ENCODE data around the gene DIP2C.
A peak's percentile ranks its signal among the peaks of the same experiment; 100 is the strongest.
"Not testable (repeated sequence)": the region's sequence is repeated elsewhere in the genome, so short reads cannot be mapped to it uniquely, and the experiment has no call there.

The DIP2C gene

DNA sequence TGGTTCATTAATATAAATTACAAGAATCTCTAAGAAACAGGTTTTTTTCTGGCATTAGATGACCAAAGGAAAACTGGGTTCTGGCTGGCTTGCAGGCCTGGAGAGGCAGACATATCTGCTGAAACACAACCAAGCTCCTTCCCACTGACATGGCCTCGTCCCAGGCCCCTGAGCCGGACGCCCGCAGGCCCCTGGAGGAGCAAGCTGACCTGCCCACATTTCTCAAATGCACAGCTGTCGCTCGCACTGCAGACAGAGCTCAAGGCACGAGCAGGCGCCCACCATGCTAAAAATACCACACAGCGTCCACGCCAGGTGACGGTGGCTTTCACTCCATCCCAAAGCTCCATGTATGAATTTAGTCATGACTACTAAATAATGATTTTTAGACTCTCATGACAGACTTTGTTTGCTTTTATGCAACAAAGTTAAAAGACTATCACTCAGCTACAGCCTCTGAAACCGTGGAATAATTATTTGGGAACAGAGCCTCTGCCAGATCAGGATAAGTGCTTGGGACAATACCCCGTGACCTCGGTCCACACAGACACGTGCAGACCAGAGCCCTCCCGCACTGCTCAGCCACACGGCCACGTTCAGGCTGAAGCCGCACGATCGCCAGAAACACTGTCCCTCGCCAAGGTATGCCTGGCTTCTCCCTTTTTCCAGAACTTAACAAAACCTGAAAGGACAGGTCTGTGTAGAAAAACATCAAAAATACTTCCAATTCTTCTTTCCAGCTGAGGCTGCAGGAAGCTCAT lies 71.1 kb downstream of the DIP2C start:
- H3K9me3 Mint-ChIP-seq = no peaks in the 10 kb centered on the region
- no peak overlapping the region for H3K27ac Mint-ChIP-seq
- ATAC-seq = no peak
- no peak for DNase-seq
- H3K4me3 Mint-ChIP-seq = no peak overlapping the region
- H3K27me3 Mint-ChIP-seq = peaks cover 34% of the 10 kb centered on the region
- peaks cover 7% of the 10 kb centered on the region for H3K4me1 Mint-ChIP-seq
- H3K36me3 Mint-ChIP-seq (ENCODE audit: low read depth) = no peaks in the 10 kb centered on the region

DNA sequence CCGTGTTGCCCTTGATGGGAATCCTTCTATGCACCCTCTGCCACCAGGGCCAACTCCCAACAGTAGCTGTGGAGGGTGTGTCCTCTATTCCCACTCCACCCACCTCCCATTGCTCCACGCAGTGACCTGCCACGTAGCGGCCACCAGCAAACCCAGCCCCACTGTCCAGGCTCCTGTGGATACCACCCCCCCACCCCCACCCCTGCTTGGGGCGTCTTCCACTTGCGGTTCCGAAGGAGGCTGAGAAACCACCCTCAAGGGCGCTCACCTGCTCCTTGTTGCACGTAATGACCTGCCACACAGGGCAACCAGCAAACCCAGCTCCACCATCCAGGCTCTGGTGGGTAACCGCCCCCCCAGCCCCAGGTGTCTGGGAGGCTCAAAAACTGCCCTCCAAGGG lies 72.0 kb downstream of the DIP2C start:
- Mint-ChIP-seq H3K4me1 (peaks cover 7% of the 10 kb centered on the region), H3K36me3 (ENCODE audit: low read depth) (no peaks in the 10 kb centered on the region), H3K27me3 (peaks cover 31% of the 10 kb centered on the region), H3K4me3 (no peak overlapping the region), H3K27ac (no peak overlapping the region), H3K9me3 (no peaks in the 10 kb centered on the region)
- no peak for DNase-seq
- ATAC-seq = no peak

DNA sequence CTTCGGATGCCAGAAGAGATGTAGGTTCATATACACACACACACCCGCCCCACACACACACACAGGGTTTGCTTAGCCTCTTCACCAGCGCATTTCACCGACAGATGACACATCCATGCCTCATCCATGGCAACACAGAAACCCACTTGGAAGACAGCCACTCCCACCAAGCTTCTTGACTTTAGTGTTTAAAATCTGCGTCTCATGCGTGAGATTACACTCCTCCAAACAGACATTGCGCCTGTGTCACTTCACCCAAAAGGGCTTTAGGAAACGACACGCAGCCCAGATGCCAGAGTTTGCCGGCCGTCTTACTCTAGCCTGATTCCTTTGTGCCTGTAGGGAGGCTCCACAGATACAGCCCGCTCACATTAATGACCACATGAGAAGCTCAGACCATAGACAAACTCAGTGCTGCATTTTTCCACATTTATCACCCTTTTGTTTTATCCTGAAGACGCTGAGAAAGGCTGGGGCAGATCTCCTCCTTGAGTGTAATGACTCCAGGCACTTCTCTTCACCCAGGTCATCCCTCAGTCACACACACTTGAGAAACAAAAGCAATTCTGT lies 73.8 kb downstream of the DIP2C start:
- H3K4me3 Mint-ChIP-seq = no peak overlapping the region
- H3K4me1 Mint-ChIP-seq = peaks cover 16% of the 10 kb centered on the region
- H3K27ac Mint-ChIP-seq = no peak overlapping the region
- peaks cover 23% of the 10 kb centered on the region for H3K27me3 Mint-ChIP-seq
- peaks cover 2% of the 10 kb centered on the region for H3K36me3 Mint-ChIP-seq (ENCODE audit: low read depth)
- DNase-seq (no peak), ATAC-seq (no peak)
- peaks cover 7% of the 10 kb centered on the region for H3K9me3 Mint-ChIP-seq

DNA sequence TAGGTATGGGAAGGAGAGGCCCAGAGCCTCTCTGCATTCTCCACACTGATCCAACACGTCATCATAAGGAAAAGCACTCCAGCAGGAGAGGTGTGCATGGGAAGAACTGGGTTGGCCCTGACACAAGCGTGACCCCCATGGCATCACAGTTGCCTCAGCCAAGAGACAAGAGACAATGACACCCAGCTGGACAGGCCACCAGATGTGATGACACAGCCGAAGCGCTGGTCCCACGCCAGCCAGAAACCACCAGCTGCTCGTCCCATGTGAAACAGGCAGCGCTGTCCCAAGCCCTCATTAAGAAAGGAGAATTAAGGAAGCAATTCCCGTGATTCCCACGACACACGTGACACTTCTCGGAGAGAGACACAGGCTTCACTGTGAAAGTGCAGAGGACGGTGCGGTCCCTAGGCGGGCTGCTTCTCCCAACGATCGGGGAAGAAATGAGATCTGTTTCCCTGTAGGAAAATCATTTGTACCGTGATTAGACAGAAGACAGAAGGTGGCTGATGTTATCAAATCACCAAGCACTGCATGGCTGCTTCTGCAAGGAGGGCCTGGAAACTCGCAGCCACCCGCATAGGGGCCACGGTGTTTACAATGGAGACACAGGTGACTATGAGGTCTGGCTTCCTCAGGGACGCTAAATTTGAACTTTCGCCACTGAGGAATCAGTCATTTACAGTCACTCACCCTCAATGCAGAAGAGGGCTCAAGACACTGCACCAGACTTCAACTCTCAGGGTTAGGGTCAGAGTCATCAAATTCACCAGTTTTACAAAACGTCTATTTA lies 74.5 kb downstream of the DIP2C start:
- no peak overlapping the region for H3K4me3 Mint-ChIP-seq
- peaks cover 19% of the 10 kb centered on the region for H3K27me3 Mint-ChIP-seq
- peaks cover 17% of the 10 kb centered on the region for H3K4me1 Mint-ChIP-seq
- DNase-seq (no peak), ATAC-seq (no peak)
- peaks cover 2% of the 10 kb centered on the region for H3K36me3 Mint-ChIP-seq (ENCODE audit: low read depth)
- peaks cover 7% of the 10 kb centered on the region for H3K9me3 Mint-ChIP-seq
- no peak overlapping the region for H3K27ac Mint-ChIP-seq

DNA sequence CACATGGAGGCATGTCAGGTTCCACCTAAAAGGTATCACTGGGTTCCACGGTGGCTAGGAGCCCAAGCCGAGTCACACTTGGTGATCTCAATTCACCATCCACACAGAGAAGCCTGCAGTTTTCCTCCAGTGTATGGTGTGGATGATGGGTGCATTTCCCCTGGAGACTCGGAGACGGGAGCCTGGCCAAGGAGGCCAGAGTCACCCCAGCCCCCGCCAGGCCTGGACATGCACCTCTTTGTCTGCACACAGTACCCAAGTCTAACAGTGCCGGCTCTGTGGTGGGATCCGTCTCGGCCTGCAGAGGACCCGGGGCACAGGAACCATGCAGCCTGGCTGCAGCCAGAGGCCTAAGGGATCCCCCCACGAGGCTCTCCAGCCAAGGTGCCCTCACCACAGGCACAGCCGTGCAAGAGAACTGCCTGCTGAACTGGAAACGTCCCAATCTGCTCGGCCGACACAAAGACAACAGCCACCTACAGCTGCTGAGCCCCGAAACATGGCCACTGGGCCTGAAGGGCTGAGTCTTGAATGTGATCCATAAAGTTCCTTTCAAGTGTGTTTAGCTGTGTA lies 75.2 kb downstream of the DIP2C start:
- Mint-ChIP-seq H3K9me3 (peaks cover 7% of the 10 kb centered on the region), H3K27ac (no peak overlapping the region), H3K27me3 (peaks cover 18% of the 10 kb centered on the region), H3K4me1 (peaks cover 17% of the 10 kb centered on the region), H3K4me3 (no peak overlapping the region), H3K36me3 (ENCODE audit: low read depth) (peaks cover 2% of the 10 kb centered on the region)
- DNase-seq (no peak), ATAC-seq (no peak)

DNA sequence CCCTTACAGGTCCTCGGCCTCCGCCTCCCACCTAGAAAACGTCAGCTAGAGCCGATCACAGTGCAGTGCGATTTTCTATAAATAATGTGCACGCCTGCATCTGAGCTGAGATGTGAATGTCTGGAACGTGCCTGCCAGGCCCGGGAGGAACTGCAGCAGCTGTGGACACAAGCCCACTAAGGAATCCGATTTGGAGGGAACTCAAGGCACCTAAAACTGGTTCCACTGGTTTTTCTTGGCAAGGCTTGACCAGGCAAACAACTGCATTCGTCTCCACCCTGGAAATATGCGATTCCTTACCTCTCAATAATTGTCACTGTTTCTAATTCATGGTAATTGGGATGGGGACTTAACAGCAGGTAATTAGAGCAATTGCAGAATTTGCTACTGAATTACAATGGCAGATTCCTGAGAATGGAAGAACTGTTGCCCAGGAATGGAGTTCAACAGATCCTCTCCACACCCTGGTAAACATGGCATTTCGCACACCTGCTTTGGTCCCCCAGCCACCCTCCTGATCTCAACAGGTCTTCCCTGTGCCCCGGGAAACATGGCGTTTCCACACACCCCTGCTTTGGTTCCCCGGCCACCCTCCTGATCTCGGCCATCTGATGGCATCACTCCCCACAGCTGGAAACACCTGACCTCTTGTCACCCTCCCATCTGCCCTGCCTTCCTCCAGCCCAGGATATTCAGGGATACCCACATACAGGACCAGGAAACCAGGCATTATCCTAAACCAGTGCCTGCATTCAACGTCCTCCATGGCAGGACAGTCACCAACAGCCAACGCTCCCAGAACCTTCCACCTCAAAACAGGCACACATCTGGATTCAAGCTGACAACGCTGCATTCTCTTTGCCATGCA lies 76.0 kb downstream of the DIP2C start:
- Mint-ChIP-seq H3K27ac (no peak overlapping the region), H3K9me3 (peaks cover 7% of the 10 kb centered on the region), H3K36me3 (ENCODE audit: low read depth) (peaks cover 2% of the 10 kb centered on the region), H3K4me3 (no peak overlapping the region), H3K4me1 (peaks cover 25% of the 10 kb centered on the region), H3K27me3 (peaks cover 13% of the 10 kb centered on the region)
- DNase-seq (no peak), ATAC-seq (no peak)

DNA sequence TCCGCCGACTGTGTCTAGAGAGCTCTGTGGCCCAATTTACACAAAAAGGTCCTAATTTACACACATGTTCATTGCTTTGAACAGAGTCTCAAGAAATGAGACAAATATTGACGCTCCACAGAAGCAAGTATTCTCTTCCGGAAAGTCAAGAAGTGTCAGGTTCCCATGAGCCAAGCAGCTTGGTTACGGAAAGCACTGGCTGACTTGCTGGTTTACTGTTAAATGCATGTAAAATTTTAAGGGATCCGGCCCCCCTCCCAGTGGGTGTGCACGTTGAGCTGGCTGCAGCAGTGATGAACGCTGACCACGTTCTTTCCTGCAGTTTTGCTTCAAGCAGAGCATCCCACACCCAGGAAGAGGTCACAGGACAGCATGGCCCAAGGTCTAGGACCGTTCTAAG lies 76.8 kb downstream of the DIP2C start:
- peaks cover 7% of the 10 kb centered on the region for H3K9me3 Mint-ChIP-seq
- no peak overlapping the region for H3K4me3 Mint-ChIP-seq
- peaks cover 7% of the 10 kb centered on the region for H3K27me3 Mint-ChIP-seq
- peaks cover 25% of the 10 kb centered on the region for H3K4me1 Mint-ChIP-seq
- no peak overlapping the region for H3K27ac Mint-ChIP-seq
- peaks cover 2% of the 10 kb centered on the region for H3K36me3 Mint-ChIP-seq (ENCODE audit: low read depth)
- DNase-seq (no peak), ATAC-seq (no peak)

DNA sequence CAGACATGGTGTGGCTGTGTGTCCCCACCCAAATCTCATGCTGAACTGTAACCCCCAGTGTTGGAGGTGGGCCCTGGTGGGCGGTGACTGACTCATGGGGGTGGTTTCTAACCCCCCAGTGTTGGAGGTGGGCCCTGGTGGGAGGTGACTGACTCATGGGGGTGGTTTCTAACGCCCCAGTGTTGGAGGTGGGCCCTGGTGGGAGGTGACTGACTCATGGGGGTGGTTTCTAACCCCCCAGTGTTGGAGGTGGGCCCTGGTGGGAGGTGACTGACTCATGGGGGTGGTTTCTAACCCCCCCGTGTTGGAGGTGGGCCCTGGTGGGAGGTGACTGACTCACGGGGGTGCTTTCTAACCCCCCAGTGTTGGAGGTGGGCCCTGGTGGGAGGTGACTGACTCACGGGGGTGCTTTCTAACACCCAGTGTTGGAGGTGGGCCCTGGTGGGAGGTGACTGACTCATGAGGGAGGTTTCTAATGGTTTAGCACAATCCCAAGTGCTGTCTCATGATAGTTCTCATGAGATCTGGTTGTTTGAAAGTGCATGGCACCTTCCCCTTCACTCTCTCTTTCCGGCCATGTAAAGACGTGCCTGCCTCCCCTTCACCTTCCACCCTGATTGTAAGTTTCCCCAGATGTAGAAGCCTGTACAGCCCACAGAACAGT lies 78.7 kb downstream of the DIP2C start:
- Mint-ChIP-seq H3K27ac (peak overlapping the region; percentile 78), H3K4me1 (peaks cover 25% of the 10 kb centered on the region)
- not testable (repeated sequence) for H3K36me3 Mint-ChIP-seq (ENCODE audit: low read depth); H3K27me3 Mint-ChIP-seq; H3K4me3 Mint-ChIP-seq; H3K9me3 Mint-ChIP-seq
- DNase-seq = peak; percentile 27
- peak; percentile 42 for ATAC-seq

DNA sequence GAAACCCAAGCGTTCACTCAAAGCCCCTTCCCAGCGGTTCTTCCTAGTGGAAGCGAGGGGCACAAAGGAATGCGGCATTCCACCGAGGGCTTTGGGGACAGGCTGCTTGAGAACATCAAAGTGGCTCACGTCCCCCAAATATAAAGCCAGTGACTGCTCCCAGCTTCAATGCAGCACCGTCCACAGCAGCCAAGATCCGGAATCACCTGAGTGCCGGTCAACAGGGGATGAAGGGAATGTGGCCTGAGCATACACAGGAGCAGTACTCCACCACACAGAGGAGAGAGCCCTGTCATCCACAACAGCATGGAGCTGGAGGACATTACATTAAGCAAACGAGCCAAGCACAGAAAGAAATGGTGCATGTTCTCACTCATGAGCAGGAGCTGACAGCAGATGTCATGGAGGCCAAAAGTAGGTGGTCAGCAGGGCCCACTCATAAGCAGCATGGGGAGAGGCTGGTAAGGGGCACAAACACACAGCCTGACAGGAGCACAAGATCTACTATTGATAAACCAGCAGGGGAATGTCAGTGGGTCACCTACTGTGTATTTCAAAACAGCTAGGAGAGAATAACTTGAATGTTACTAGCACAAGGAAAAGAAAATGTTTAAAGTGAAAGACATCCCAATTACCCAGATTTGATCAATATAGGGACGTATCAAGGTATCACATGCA lies 79.5 kb downstream of the DIP2C start:
- ATAC-seq = peak; percentile 29
- Mint-ChIP-seq H3K27ac (no peak overlapping the region), H3K36me3 (ENCODE audit: low read depth) (peaks cover 2% of the 10 kb centered on the region), H3K4me1 (peaks cover 25% of the 10 kb centered on the region), H3K9me3 (peaks cover 7% of the 10 kb centered on the region), H3K27me3 (no peaks in the 10 kb centered on the region), H3K4me3 (no peak overlapping the region)
- no peak for DNase-seq

DNA sequence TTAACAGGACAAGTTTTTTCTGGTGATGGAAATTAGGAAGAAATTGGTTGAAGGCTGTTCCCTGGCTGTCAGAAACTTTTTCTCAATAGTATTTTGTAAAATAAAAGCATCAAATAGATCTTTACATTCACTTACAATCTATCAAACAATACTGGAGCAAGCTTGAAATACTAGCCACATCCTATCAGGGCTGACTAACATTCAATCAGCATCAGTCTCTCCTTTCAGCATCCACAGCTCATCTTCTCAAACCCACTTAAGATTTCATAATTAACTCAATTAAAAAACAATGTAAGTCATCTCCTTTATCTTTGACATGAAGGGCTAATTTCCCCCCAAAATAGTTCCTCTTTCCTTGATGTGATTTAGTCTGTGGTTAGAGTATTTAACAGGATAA lies 80.2 kb downstream of the DIP2C start:
- H3K27me3 Mint-ChIP-seq = no peaks in the 10 kb centered on the region
- H3K27ac Mint-ChIP-seq = no peak overlapping the region
- ATAC-seq = no peak
- DNase-seq = no peak
- peaks cover 2% of the 10 kb centered on the region for H3K36me3 Mint-ChIP-seq (ENCODE audit: low read depth)
- peaks cover 7% of the 10 kb centered on the region for H3K9me3 Mint-ChIP-seq
- no peak overlapping the region for H3K4me3 Mint-ChIP-seq
- peaks cover 25% of the 10 kb centered on the region for H3K4me1 Mint-ChIP-seq

DNA sequence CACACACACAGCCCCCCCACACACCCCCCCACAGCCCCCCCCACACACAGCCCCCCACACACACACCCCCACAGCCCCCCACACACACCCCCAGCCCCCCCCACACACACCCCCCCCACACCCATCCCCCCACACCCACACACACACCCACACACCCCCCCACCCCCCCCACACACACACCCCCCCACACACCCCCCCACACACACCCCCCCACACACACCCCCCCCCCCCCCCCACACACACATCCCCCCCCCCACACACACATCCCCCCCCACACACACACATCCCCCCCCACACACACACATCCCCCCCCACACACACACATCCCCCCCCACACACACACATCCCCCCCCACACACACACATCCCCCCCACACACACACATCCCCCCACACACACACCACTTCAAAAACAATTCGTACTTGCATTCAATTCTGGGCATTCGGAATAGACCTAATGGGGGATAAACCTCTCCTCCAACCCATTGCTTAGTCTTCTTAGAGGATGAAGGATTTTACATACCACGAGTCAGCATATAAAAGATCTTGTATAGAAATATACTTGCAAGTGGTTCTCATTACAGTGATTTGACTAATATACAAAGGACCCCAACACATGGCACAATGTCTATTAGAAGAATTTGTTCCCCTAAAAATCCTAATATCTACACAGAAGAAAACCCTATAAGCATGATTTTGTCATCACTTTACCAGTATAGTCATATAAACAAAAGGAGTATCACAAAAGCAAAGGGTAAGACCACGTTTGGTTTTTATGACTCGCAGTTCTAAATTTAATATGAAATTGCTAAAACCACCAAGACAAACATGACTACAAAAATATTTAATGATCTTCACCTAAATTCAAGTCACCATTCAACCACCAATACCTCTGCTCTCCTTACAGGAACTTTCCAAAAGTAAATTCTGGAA lies 80.9 kb downstream of the DIP2C start:
- no peak overlapping the region for H3K4me3 Mint-ChIP-seq
- DNase-seq (no peak), ATAC-seq (no peak)
- no peaks in the 10 kb centered on the region for H3K27me3 Mint-ChIP-seq
- peaks cover 7% of the 10 kb centered on the region for H3K9me3 Mint-ChIP-seq
- peak overlapping the region; percentile 59 for H3K27ac Mint-ChIP-seq
- peaks cover 25% of the 10 kb centered on the region for H3K4me1 Mint-ChIP-seq
- H3K36me3 Mint-ChIP-seq (ENCODE audit: low read depth) = peaks cover 2% of the 10 kb centered on the region

DNA sequence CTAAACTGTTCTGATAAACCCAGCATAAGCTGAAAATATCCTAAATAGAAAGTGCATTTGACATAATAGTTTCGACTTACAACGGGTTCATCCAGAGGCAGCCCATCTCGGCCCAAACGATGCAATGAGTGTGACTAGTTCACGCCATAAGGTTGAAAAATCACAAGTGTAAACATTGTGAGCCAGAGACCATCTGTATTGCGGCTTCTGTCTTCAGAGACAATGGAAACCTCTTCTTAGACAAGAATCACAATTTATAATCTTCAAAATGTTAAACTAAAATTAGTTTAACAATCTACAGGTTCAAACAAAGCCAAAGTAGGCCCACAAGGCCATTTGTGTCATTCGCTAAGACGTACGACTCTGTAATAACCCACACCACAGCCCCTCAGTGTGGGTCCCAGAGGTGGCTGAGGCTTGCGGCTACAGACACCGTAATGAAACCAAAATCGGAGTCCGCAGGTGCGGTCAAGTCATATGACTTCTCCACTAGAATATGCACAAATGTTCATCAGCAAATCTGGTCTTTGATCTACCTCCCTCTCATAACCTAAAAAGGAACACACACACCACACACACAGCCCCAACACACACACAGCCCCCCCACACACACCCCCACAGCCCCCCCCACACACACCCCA lies 81.8 kb downstream of the DIP2C start:
- peaks cover 7% of the 10 kb centered on the region for H3K9me3 Mint-ChIP-seq
- peaks cover 25% of the 10 kb centered on the region for H3K4me1 Mint-ChIP-seq
- H3K4me3 Mint-ChIP-seq = no peak overlapping the region
- no peaks in the 10 kb centered on the region for H3K27me3 Mint-ChIP-seq
- ATAC-seq (no peak), DNase-seq (no peak)
- peaks cover 2% of the 10 kb centered on the region for H3K36me3 Mint-ChIP-seq (ENCODE audit: low read depth)
- no peak overlapping the region for H3K27ac Mint-ChIP-seq
